ENCODE measurements around the gene YTHDF1.

YTHDF1 gene

DNA sequence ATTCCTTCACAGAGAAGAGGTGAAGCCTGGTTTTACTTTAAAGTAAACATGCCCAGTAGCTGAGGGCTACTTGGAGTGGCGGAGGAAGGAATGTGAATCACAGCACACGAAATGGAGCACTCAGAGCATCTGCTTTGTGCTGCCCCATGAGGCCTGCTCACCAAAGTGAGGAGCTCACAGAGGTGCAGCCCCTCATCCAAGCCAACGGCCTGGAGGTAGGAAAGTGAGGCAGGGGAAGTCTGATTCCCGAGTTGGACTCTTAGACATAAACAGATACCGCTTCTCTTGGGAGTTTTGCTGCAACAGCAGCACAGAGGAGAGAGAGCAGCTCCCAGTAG is 3.6 kb downstream of the YTHDF1 start:
- H3K27me3 ChIP-seq (ENCODE audit: insufficient read depth, low read length), result no peaks in the 10 kb centered on the region
- no peak overlapping the region for H3K4me2 ChIP-seq (ENCODE audit: low read length)
- TF ChIP-seq CTCF (IDR thresholded peaks at IDR 0.05; ENCODE audit: low read length) (no peak), EZH2 (IDR thresholded peaks at IDR 0.05; ENCODE audit: borderline replicate concordance, low read length) (no peak)
- H3K4me1 ChIP-seq (ENCODE audit: insufficient read depth, low read length, severe bottlenecking), result peaks cover 24% of the 10 kb centered on the region
- H3K36me3 ChIP-seq (ENCODE audit: insufficient read depth, low read length), result peaks cover 73% of the 10 kb centered on the region
- H3K79me2 ChIP-seq (ENCODE audit: insufficient read depth, low read length), result peaks cover 53% of the 10 kb centered on the region
- no peak overlapping the region for H3K27ac ChIP-seq (ENCODE audit: low read depth, low read length, poor library complexity, severe bottlenecking)
- H3K9me2 ChIP-seq (ENCODE audit: low read depth, low read length), result no peaks in the 10 kb centered on the region
- H3K4me3 ChIP-seq (ENCODE audit: low read depth, low read length, poor library complexity, severe bottlenecking), result no peak overlapping the region
- no peaks in the 10 kb centered on the region for H4K20me1 ChIP-seq (ENCODE audit: insufficient read depth, low read length)
- no peak overlapping the region for H2AFZ ChIP-seq (ENCODE audit: low read length)
- H3F3A ChIP-seq (ENCODE audit: insufficient read depth, low read length), result no peaks in the 10 kb centered on the region
- no peaks in the 10 kb centered on the region for H3K9me3 ChIP-seq (ENCODE audit: low read length)
- H3K9ac ChIP-seq (ENCODE audit: low read length), result no peak overlapping the region

DNA sequence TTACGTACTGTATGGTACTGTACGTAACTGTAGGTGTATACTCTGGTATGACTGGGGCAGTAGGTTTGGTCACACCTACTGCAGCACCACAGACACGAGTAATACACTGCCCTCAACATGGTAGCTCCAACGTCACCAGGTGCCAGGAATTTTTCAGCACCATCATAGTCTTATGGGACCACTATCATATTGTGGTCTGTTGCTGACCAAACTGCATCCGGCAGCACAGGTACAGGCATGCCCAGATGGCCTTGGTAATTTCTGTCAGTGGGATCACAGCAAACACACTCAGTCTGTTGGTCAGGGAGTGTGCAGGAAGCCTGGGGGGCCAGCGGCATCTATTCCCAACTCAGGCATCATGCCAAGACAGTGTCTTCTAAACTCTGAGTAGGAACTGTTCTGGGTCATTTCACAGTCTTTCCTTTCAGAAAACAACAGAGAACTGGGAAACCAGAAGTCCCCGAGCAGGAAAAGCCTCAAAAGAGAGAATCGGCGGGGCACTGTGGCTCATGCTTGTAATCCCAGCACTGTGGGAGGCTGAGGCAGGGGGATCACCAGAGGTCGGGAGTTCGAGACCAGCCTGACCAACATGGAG is 5.8 kb downstream of the YTHDF1 start:
- Histone ChIP-seq H3K9ac (ENCODE audit: low read length) (no peak overlapping the region), H3K27me3 (ENCODE audit: insufficient read depth, low read length) (no peaks in the 10 kb centered on the region), H3K9me2 (ENCODE audit: low read depth, low read length) (no peaks in the 10 kb centered on the region), H2AFZ (ENCODE audit: low read length) (no peak overlapping the region), H3K4me2 (ENCODE audit: low read length) (no peak overlapping the region), H3K4me3 (ENCODE audit: low read depth, low read length, poor library complexity, severe bottlenecking) (no peak overlapping the region), H3F3A (ENCODE audit: insufficient read depth, low read length) (no peaks in the 10 kb centered on the region), H3K27ac (ENCODE audit: low read depth, low read length, poor library complexity, severe bottlenecking) (no peak overlapping the region), H4K20me1 (ENCODE audit: insufficient read depth, low read length) (no peaks in the 10 kb centered on the region), H3K9me3 (ENCODE audit: low read length) (no peaks in the 10 kb centered on the region), H3K4me1 (ENCODE audit: insufficient read depth, low read length, severe bottlenecking) (peaks cover 13% of the 10 kb centered on the region), H3K79me2 (ENCODE audit: insufficient read depth, low read length) (peaks cover 48% of the 10 kb centered on the region), H3K36me3 (ENCODE audit: insufficient read depth, low read length) (peaks cover 91% of the 10 kb centered on the region)
- no peak for TF ChIP-seq CTCF (IDR thresholded peaks at IDR 0.05; ENCODE audit: low read length)
- TF ChIP-seq EZH2 (IDR thresholded peaks at IDR 0.05; ENCODE audit: borderline replicate concordance, low read length), result no peak

DNA sequence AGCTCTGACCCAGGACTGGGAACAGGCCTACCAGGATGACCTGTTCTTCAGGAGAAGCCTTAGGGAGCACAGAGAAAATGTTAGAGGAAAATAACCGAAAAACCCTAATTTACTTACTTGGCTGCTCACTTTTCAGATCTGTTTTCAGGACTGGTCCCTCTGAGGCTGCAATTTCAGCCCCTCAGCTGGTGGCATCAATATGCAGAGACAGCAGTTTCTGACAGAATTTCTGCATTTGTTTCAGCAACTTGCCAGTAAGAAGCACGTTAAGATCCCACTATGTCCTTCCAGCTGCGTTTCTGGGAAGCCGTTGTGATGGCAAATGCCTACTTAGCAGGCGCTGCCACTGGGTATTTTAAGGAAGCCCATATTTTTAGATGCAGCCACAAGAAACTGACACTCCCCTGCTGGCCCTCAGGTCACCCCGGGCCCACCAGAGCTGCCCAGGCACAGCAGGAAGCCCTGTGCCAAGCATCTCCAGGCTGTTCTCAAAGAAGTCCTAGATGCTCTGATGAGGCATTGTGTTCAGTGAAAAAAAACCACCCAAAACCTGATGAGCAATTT is 7.5 kb downstream of the YTHDF1 start:
- no peaks in the 10 kb centered on the region for H3K9me2 ChIP-seq (ENCODE audit: low read depth, low read length)
- H3K9me3 ChIP-seq (ENCODE audit: low read length), result no peaks in the 10 kb centered on the region
- no peaks in the 10 kb centered on the region for H4K20me1 ChIP-seq (ENCODE audit: insufficient read depth, low read length)
- H3K4me3 ChIP-seq (ENCODE audit: low read depth, low read length, poor library complexity, severe bottlenecking), result no peak overlapping the region
- no peaks in the 10 kb centered on the region for H3F3A ChIP-seq (ENCODE audit: insufficient read depth, low read length)
- no peak overlapping the region for H3K9ac ChIP-seq (ENCODE audit: low read length)
- H3K27ac ChIP-seq (ENCODE audit: low read depth, low read length, poor library complexity, severe bottlenecking), result no peak overlapping the region
- no peaks in the 10 kb centered on the region for H3K4me1 ChIP-seq (ENCODE audit: insufficient read depth, low read length, severe bottlenecking)
- H3K4me2 ChIP-seq (ENCODE audit: low read length), result no peak overlapping the region
- H3K79me2 ChIP-seq (ENCODE audit: insufficient read depth, low read length), result peaks cover 33% of the 10 kb centered on the region
- TF ChIP-seq EZH2 (IDR thresholded peaks at IDR 0.05; ENCODE audit: borderline replicate concordance, low read length) (no peak), CTCF (IDR thresholded peaks at IDR 0.05; ENCODE audit: low read length) (no peak)
- H2AFZ ChIP-seq (ENCODE audit: low read length), result no peak overlapping the region
- H3K36me3 ChIP-seq (ENCODE audit: insufficient read depth, low read length), result peaks cover 93% of the 10 kb centered on the region
- no peaks in the 10 kb centered on the region for H3K27me3 ChIP-seq (ENCODE audit: insufficient read depth, low read length)
